ENCODE results near the gene HOXC4. TPM values are rescaled to one million over a fixed set of nuclear protein-coding genes. Genes with fewer than 3 reads are reported as not detected.

Gene HOXC4
- total and polyA plus RNA-seq, 12 donors = 0.03 to 0.22 (median 0.21) TPM; not detected in 8

DNA sequence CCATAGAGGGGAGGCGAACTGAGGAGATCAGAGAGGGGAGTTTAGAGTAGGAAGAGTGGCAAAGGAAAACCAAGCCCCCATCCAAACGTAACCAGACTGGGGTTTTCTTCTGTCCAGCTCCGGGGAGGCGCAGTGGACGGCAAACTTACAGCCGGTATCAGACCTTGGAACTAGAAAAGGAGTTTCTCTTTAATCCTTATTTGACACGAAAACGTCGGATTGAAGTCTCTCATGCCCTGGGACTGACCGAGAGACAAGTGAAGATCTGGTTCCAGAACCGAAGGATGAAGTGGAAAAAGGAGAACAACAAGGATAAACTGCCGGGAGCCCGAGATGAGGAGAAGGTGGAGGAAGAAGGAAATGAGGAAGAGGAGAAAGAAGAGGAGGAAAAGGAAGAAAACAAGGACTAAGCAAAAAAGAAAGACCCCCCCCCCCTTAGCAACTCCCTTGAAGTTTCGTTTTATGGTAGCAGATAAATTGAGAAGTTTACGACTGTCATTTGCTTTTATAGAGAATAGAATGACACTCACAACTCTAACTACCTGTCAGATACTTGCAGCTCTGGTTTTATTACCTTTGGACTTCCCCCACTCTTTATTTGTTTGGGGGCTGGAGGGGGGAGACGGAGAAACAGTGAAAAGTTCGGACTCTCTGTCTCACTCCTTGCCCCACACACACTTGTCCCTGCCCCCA lies 42.5 kb upstream of the HOXC4 start:
- Histone ChIP-seq H3K4me1 (peaks cover 6 to 20% (median 14%) of the 10 kb centered on the region in 9 donors), H3K36me3 (no peaks in the 10 kb centered on the region), H3K9me3 (no peaks in the 10 kb centered on the region), H3K27me3 (peaks cover 46 to 98% (median 96%) of the 10 kb centered on the region in 7 donors), H3K4me3 (no peak overlapping the region), H3K27ac (no peak overlapping the region)
- 3 to 9% methylated on average over 17 of the region's 17 CpGs for WGBS, 2 donors
- intact Hi-C loops (cut with DNase I) = loop anchor here in 1 of 10 donors (10.0 kb wide), 1 partner anchor 344 kb away; no protein-coding TSS in a partner anchor
- DNase-seq (no peak), ATAC-seq (no peak)
- TF ChIP-seq, protein P1, sequence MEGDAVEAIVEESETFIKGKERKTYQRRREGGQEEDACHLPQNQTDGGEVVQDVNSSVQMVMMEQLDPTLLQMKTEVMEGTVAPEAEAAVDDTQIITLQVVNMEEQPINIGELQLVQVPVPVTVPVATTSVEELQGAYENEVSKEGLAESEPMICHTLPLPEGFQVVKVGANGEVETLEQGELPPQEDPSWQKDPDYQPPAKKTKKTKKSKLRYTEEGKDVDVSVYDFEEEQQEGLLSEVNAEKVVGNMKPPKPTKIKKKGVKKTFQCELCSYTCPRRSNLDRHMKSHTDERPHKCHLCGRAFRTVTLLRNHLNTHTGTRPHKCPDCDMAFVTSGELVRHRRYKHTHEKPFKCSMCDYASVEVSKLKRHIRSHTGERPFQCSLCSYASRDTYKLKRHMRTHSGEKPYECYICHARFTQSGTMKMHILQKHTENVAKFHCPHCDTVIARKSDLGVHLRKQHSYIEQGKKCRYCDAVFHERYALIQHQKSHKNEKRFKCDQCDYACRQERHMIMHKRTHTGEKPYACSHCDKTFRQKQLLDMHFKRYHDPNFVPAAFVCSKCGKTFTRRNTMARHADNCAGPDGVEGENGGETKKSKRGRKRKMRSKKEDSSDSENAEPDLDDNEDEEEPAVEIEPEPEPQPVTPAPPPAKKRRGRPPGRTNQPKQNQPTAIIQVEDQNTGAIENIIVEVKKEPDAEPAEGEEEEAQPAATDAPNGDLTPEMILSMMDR (IDR thresholded peaks at IDR 0.05) = no peak

DNA sequence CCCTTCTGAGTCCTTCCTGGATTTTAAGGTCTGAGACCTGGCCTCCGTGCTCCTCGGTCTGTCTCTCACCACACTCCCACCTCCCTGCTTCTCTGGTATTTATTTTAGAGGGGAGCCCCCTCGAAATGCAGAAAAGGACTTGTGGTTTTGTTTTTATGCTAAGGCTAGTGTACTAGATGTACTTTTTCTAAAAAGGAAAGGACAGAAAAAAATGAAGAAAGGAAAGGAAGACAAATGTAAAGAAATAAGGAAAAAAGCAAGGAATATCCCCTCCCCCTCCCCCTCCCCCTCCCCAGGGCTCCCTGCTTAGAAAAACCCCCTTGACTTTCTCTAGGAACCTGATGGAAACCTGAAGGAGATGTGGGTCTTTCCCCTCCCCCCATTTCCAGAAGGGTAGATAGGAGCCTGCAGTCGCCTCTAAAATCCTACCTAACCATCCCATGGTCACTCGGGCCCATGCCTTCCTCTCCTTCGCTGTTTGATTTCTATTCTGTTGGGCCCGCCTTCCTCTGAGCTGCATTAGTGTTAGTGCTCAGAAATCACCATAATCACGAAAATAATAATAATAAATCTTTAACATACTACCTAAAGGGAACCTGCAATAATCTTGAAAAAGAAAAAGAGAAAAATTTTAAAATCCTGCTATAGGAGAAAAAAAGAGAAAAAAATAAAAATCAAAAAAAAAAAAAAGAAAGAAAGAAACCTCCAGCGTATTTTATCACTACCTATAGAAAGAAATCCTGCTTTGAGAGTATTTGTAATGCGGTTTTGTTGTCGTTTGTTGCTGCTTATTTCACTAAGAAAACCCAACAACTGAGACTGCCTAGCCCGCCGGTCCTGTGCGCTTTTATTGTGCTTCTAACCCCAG lies 41.7 kb upstream of the HOXC4 start:
- DNase-seq (no peak), ATAC-seq (no peak)
- no peak overlapping the region for H3K4me3 ChIP-seq
- no peaks in the 10 kb centered on the region for H3K9me3 ChIP-seq
- H3K36me3 ChIP-seq = no peaks in the 10 kb centered on the region
- TF ChIP-seq, protein P1 (IDR thresholded peaks at IDR 0.05) = no peak
- peaks cover 4 to 19% (median 13%) of the 10 kb centered on the region in 9 donors for H3K4me1 ChIP-seq
- peaks cover 46 to 98% (median 96%) of the 10 kb centered on the region in 7 donors for H3K27me3 ChIP-seq
- 13 to 19% methylated on average over 14 of the region's 14 CpGs for WGBS, 2 donors
- H3K27ac ChIP-seq = no peak overlapping the region
- intact Hi-C loops (cut with DNase I) = loop anchor here in 1 of 10 donors (10.0 kb wide), 1 partner anchor 343 kb away; no protein-coding TSS in a partner anchor

DNA sequence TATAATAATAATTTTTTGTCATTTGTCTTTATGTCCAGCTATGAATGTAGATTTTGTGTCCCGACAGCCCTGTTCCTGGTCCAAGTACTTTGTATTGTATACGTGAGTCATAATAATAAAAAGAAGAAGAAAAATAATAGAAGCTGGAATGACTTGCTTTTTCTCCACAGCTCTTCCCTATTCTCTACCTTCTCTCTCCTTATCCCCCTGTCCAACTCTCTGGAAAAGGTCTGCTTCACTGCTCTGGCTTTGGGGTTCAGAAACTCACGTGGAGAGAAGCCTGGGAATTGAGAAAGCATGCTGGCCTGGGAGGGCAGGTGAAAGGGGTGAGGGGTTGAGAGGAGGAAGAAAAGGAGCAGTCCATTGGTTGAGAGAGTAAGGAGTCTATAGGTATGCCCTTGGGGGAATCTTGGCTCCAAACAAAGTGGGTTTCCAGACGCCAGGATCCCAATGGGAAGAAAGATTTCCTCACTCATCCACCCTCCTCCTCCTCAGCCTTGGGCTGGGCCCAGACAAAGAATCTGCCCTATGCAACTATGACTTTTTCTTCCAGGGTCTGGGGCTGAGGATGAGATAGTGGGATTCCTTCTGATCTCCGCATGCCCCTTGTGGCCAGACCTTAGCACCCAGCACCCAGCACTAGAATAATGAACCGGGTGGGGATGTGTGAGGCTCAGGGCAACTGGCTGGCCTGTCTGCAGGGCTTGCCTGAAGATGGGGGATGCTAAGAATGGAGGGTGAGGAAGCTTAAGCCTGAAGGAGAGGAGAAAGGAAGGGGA lies 40.8 kb upstream of the HOXC4 start:
- Histone ChIP-seq H3K9me3 (no peaks in the 10 kb centered on the region), H3K4me3 (no peak overlapping the region), H3K4me1 (peaks cover 7 to 27% (median 20%) of the 10 kb centered on the region in 9 donors), H3K27me3 (peaks cover 46 to 98% (median 96%) of the 10 kb centered on the region in 7 donors), H3K36me3 (no peaks in the 10 kb centered on the region), H3K27ac (no peak overlapping the region)
- DNase-seq = no peak
- TF ChIP-seq, protein P1 (IDR thresholded peaks at IDR 0.05) = no peak
- intact Hi-C loops (cut with DNase I) = loop anchor here in 1 of 10 donors (10.0 kb wide), 1 partner anchor 342 kb away; no protein-coding TSS in a partner anchor
- ATAC-seq = no peak
- whole genome bisulfite sequencing, 2 donors = 12 to 23% methylated on average over 6 of the region's 6 CpGs
